ENCODE results near the gene VIL1. TPM values are rescaled to one million over a fixed set of nuclear protein-coding genes. Genes with fewer than 3 reads are reported as not detected.

The VIL1 gene
- total and polyA plus RNA-seq, 9 of the 15 experiments (the other 6 are each of a cell fraction or from before 2014, with no cell fraction given), result 0.51 to 2.7 (median 1.2) TPM

DNA sequence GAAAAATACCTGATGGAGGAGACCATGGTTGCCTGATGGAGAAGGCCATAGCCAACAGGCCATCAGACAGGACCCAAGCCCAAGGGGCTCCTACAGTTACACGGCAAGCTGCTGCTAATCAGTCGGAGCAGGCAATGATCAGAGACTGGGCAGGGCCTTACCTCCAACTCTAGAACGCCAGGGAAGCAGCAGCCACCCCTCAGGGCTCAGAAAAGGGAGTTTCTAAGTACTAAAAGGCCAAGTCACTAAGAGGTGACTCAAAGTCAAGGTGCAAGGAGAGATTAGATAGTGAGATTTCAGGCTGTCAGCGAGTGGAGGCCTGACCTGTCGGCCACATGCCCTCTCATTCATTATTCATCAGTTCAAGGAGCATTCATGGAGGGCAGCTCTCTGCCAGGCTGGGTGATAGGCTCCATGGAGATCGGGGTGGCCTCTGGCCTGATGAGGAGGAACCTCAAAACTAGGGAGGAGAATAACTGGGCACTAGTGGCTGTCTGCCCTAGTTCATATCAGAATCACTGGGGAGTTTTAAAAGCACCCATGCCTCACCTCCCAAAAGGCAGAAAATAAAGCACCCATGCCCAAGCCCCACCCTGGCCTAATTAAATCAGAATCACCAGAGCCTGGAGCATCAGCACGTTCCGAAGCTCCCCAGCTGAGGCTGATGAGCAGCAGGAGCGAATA lies 3.6 kb downstream of the VIL1 start:
- ATAC-seq (peak; percentile 91), FAIRE-seq (peak; percentile 99), DNase-seq (ENCODE audit: extremely low read depth in 1 of 4, low spot score in 3 of 4) (peak; percentile 59 to 90 (median 66))
- H3K4me3 ChIP-seq, result no peak overlapping the region
- no peaks in the 10 kb centered on the region for H3K79me2 ChIP-seq (ENCODE audit: control insufficient read depth, insufficient read depth, low read length)
- BruUV-seq (replicated peaks), result no TSS peak
- peak overlapping the region; percentile 51 to 85; a peak in 3 of 4 replicates for H3K9ac ChIP-seq (ENCODE audit: insufficient read depth in 1 of 2, low read depth in 2 of 2, low read length in 2 of 2)
- H3K9me1 ChIP-seq (ENCODE audit: control insufficient read depth, insufficient read depth, low read length), result no peaks in the 10 kb centered on the region
- intact Hi-C loops (cut with micrococcal nuclease) (no loop called here), in situ Hi-C loops (cut with MboI) (no loop called here)
- no peaks in the 10 kb centered on the region for H4K20me1 ChIP-seq (replicated peaks; ENCODE audit: control insufficient read depth, insufficient read depth, low read length)
- peaks cover 37 to 67% of the 10 kb centered on the region in 2 experiments; a peak in 4 of 5 replicates for H3K4me1 ChIP-seq (replicated peaks in 1 of 2; ENCODE audit: control insufficient read depth in 2 of 2, insufficient read depth in 2 of 2, low read length in 2 of 2)
- H3K4me2 ChIP-seq (ENCODE audit: insufficient read depth, low read length), result peak overlapping the region; percentile 51
- CTCF ChIA-PET (ENCODE audit: low intra/inter-chr PET ratio), result no interaction called here
- 14% methylated on average over 9 of the region's 9 CpGs for WGBS (ENCODE audit: insufficient coverage, low coverage, missing lambda C conversion rate)
- no peaks in the 10 kb centered on the region for H3K36me3 ChIP-seq (ENCODE audit: control insufficient read depth, insufficient read depth, low read length)
- H3K27me3 ChIP-seq (ENCODE audit: control insufficient read depth in 2 of 2, insufficient read depth in 2 of 2, low read length in 2 of 2), result no peaks in the 10 kb centered on the region
- no peaks in the 10 kb centered on the region for H3K9me3 ChIP-seq (replicated peaks; ENCODE audit: control insufficient read depth, insufficient read depth, low read depth, low read length)
- H2AFZ ChIP-seq (ENCODE audit: low read depth, low read length), result peak overlapping the region; percentile 17
- peak overlapping the region; percentile 72 for H3K27ac ChIP-seq (ENCODE audit: extremely low read depth, low read depth, low read length)
- POLR2A ChIA-PET, result interaction anchor here (0.6 to 1.1 kb wide), 4 partner anchors 8 to 242 kb away, joined by 3 to 5 read pairs (median 3); no protein-coding TSS in a partner anchor
- TF ChIP-seq HMG20A (CRISPR knock-in tag; conservative IDR thresholded peaks at IDR 0.05) (no peak), MED1 (CRISPR knock-in tag; IDR thresholded peaks at IDR 0.05; ENCODE audit: borderline replicate concordance) (no peak), NR2C2 (CRISPR knock-in tag; IDR thresholded peaks at IDR 0.05) (no peak), NR2C2 (tag; IDR thresholded peaks at IDR 0.05) (peak; percentile 57; the same call in 1 of the 2 replicates), ZNF41 (CRISPR knock-in tag; conservative IDR thresholded peaks at IDR 0.05) (no peak), NFYB (IDR thresholded peaks at IDR 0.05; ENCODE audit: extremely low read depth, insufficient read length) (no peak), MAFK (IDR thresholded peaks at IDR 0.05; ENCODE audit: low read length) (peak; percentile 77), SAFB (IDR thresholded peaks at IDR 0.05; ENCODE audit: borderline replicate concordance, low read depth, low read length) (no peak), CHD2 (IDR thresholded peaks at IDR 0.05; ENCODE audit: low read depth, low read length) (no peak), ZNF668 (CRISPR knock-in tag; IDR thresholded peaks at IDR 0.05) (no peak), TCF7L2 (IDR thresholded peaks at IDR 0.05; ENCODE audit: low read depth, low read length) (no peak), GABPB2 (CRISPR knock-in tag; conservative IDR thresholded peaks at IDR 0.05) (no peak), XRCC5 (IDR thresholded peaks at IDR 0.05; ENCODE audit: low read depth, low read length) (no peak), HOXB6 (CRISPR knock-in tag; IDR thresholded peaks at IDR 0.05; ENCODE audit: borderline replicate concordance) (no peak), ZNF146 (CRISPR knock-in tag; IDR thresholded peaks at IDR 0.05; ENCODE audit: unreplicated experiment) (no peak)
- TF ChIP-seq, protein P1, sequence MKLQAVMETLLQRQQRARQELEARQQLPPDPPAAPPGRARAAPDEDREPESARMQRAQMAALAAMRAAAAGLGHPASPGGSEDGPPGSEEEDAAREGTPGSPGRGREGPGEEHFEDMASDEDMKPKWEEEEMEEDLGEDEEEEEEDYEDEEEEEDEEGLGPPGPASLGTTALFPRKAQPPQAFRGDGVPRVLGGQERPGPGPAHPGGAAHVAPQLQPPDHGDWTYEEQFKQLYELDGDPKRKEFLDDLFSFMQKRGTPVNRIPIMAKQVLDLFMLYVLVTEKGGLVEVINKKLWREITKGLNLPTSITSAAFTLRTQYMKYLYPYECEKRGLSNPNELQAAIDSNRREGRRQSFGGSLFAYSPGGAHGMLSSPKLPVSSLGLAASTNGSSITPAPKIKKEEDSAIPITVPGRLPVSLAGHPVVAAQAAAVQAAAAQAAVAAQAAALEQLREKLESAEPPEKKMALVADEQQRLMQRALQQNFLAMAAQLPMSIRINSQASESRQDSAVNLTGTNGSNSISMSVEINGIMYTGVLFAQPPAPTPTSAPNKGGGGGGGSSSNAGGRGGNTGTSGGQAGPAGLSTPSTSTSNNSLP (IDR thresholded peaks at IDR 0.05; ENCODE audit: borderline replicate concordance, low read depth, low read length), result no peak
- TF ChIP-seq, protein P2, sequence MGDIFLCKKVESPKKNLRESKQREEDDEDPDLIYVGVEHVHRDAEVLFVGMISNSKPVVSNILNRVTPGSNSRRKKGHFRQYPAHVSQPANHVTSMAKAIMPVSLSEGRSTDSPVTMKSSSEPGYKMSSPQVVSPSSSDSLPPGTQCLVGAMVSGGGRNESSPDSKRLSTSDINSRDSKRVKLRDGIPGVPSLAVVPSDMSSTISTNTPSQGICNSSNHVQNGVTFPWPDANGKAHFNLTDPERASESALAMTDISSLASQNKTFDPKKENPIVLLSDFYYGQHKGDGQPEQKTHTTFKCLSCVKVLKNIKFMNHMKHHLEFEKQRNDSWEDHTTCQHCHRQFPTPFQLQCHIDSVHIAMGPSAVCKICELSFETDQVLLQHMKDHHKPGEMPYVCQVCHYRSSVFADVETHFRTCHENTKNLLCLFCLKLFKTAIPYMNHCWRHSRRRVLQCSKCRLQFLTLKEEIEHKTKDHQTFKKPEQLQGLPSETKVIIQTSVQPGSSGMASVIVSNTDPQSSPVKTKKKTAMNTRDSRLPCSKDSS (IDR thresholded peaks at IDR 0.05; ENCODE audit: low read depth, partially characterized antibody), result no peak
- TF ChIP-seq, protein P3, sequence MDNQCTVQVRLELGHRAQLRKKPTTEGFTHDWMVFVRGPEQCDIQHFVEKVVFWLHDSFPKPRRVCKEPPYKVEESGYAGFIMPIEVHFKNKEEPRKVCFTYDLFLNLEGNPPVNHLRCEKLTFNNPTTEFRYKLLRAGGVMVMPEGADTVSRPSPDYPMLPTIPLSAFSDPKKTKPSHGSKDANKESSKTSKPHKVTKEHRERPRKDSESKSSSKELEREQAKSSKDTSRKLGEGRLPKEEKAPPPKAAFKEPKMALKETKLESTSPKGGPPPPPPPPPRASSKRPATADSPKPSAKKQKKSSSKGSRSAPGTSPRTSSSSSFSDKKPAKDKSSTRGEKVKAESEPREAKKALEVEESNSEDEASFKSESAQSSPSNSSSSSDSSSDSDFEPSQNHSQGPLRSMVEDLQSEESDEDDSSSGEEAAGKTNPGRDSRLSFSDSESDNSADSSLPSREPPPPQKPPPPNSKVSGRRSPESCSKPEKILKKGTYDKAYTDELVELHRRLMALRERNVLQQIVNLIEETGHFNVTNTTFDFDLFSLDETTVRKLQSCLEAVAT (IDR thresholded peaks at IDR 0.05), result no peak

Measured in K562 (cell line).